SK-N-SH (cell line): ENCODE results near the gene BAIAP2L1. TPM values are rescaled to one million over a fixed set of nuclear protein-coding genes. Genes with fewer than 3 reads are reported as not detected.

Experiments
- CTCF ChIA-PET: fragments of 300-600, 350-600 bp; formaldehyde crosslinking; extraction: SDS; loops from one replicate; lab custom pipeline; 2021; lab: Yijun Ruan, JAX
- POLR2A ChIA-PET: fragments of 350-600 bp; sonication (Branson Sonifier 250); formaldehyde crosslinking; extraction: SDS; loops from one replicate; lab custom pipeline; 2020; ENCODE audit warnings: antibody characterized with exemption, inconsistent platforms; lab: Yijun Ruan, JAX
- DNase-seq: peaks from one replicate; pipeline ENCODE4 v3.0.0; 2012
- H2AFZ ChIP-seq: fragments of 200-600 bp; sonication (generic); 2 replicates; pipeline ENCODE4 v1.8.1; 2016; ENCODE audit warnings: antibody characterized with exemption, mild to moderate bottlenecking, low read depth
- H3F3A ChIP-seq: fragments of 200-600 bp; sonication (generic); replicated peaks from 2 replicates; pipeline ENCODE3; 2016; ENCODE audit warnings: antibody characterized with exemption, mild to moderate bottlenecking; ENCODE audit not compliant: insufficient read depth
- H3K27ac ChIP-seq, 2 experiments: fragments of 200-500 bp in 1 of 2; fragments of 200-600 bp in 1 of 2; sonication (Bioruptor generic) in 1 of 2; sonication (generic), shearing (Covaris generic) in 1 of 2; 2 replicates each; pipeline versions ENCODE4 v1.5.1 to v1.6.1; 2014 to 2016; ENCODE audit warnings: low read depth in 2 of 2, inconsistent platforms in 1 of 2, low read length in 1 of 2, mild to moderate bottlenecking in 1 of 2, mixed read lengths in 1 of 2
- H3K27me3 ChIP-seq: fragments of 200-600 bp; sonication (generic), shearing (Covaris generic); 2 replicates; pipeline ENCODE4 v1.6.1; 2016; ENCODE audit warnings: mixed run types; ENCODE audit not compliant: insufficient read depth
- H3K36me3 ChIP-seq, 2 experiments: fragments of 200-500 bp in 1 of 2; fragments of 200-600 bp in 1 of 2; sonication (Bioruptor generic) in 1 of 2; sonication (generic) in 1 of 2; replicated peaks in 1 of 2; 2 replicates each; pipeline versions ENCODE3 to v1.5.1; 2014 to 2016; ENCODE audit warnings: low read length in 1 of 2, mild to moderate bottlenecking in 1 of 2; ENCODE audit not compliant: insufficient read depth in 2 of 2, control insufficient read depth in 1 of 2
- H3K4me1 ChIP-seq, 2 experiments: fragments of 200-500 bp in 1 of 2; fragments of 200-600 bp in 1 of 2; sonication (Bioruptor generic) in 1 of 2; sonication (generic), shearing (Covaris generic) in 1 of 2; 2 replicates each; pipeline versions ENCODE4 v1.5.1 to v1.6.1; 2014 to 2016; ENCODE audit warnings: low read depth in 1 of 2, low read length in 1 of 2, mixed run types in 1 of 2; ENCODE audit not compliant: insufficient read depth in 2 of 2, control insufficient read depth in 1 of 2
- H3K4me2 ChIP-seq: fragments of 200-600 bp; sonication (generic), shearing (Covaris generic); 2 replicates; pipeline ENCODE4 v1.6.1; 2017; ENCODE audit warnings: mixed run types
- H3K4me3 ChIP-seq, 2 experiments: fragments of 200-500 bp in 1 of 2; fragments of 200-600 bp in 1 of 2; sonication (Bioruptor generic) in 1 of 2; sonication (generic), shearing (Covaris generic) in 1 of 2; 2 replicates each; pipeline versions ENCODE4 v1.5.1 to v1.8.1; 2014 to 2016; ENCODE audit warnings: low read depth in 2 of 2, inconsistent platforms in 1 of 2, low read length in 1 of 2, mild to moderate bottlenecking in 1 of 2, mixed read lengths in 1 of 2, moderate library complexity in 1 of 2
- H3K79me2 ChIP-seq: fragments of 200-600 bp; sonication (generic); 2 replicates; pipeline ENCODE4 v1.8.1; 2017; ENCODE audit warnings: mild to moderate bottlenecking; ENCODE audit not compliant: insufficient read depth
- H3K9ac ChIP-seq: fragments of 200-600 bp; sonication (generic); 2 replicates; pipeline ENCODE4 v1.6.1; 2017; ENCODE audit warnings: mixed run types
- H3K9me2 ChIP-seq: fragments of 200-600 bp; sonication (generic); 2 replicates; pipeline ENCODE4 v1.6.1; 2017; ENCODE audit warnings: mixed run types
- H3K9me3 ChIP-seq: fragments of 200-600 bp; sonication (generic); 2 replicates; pipeline ENCODE4 v1.6.1; 2017; ENCODE audit warnings: mixed run types, mild to moderate bottlenecking, moderate library complexity
- H4K20me1 ChIP-seq: fragments of 200-600 bp; sonication (generic); 2 replicates; pipeline ENCODE4 v1.6.1; 2017; ENCODE audit warnings: mild to moderate bottlenecking, mixed run types; ENCODE audit not compliant: insufficient read depth
- CHD2 ChIP-seq: fragments of 150-350 bp; IDR thresholded peaks from 2 replicates; pipeline ENCODE4 v1.6.1; 2018; ENCODE audit warnings: low read length; ENCODE audit not compliant: partially characterized antibody
- ELF1 ChIP-seq: IDR thresholded peaks from 2 replicates; pipeline ENCODE4 v1.4.0; 2012
- EP300 ChIP-seq, 2 experiments: IDR thresholded peaks; 2 replicates each; pipeline versions ENCODE4 v1.4.0 to v1.6.1; 2012; ENCODE audit warnings: borderline replicate concordance in 1 of 2, low read depth in 1 of 2, low read length in 1 of 2
- EZH2phosphoT487 ChIP-seq: fragments of 200-600 bp; sonication (generic); IDR thresholded peaks from 2 replicates; pipeline ENCODE4 v1.6.1; 2017; ENCODE audit warnings: low read depth, mixed run types, mild to moderate bottlenecking, antibody characterized with exemption, moderate library complexity, borderline replicate concordance
- FOSL2 ChIP-seq: IDR thresholded peaks from 2 replicates; pipeline ENCODE4 v1.4.0; 2012; ENCODE audit warnings: low read depth, mild to moderate bottlenecking, moderate library complexity, borderline replicate concordance
- JUND ChIP-seq: IDR thresholded peaks from 2 replicates; pipeline ENCODE4 v1.4.0; 2012
- MXI1 ChIP-seq: IDR thresholded peaks from 2 replicates; pipeline ENCODE4 v1.6.1; 2012; ENCODE audit warnings: mild to moderate bottlenecking, low read depth, low read length, improper control_type of control experiment
- NFIC ChIP-seq: IDR thresholded peaks from 2 replicates; pipeline ENCODE4 v1.4.0; 2012; ENCODE audit warnings: borderline replicate concordance
- NRF1 ChIP-seq: IDR thresholded peaks from 2 replicates; pipeline ENCODE4 v1.6.1; 2012; ENCODE audit warnings: low read depth, mild to moderate bottlenecking, low read length
- RCOR1 ChIP-seq: fragments of 150-350 bp; IDR thresholded peaks from 2 replicates; pipeline ENCODE4 v1.6.1; 2017; ENCODE audit warnings: antibody characterized with exemption, low read length
- SIN3A ChIP-seq: IDR thresholded peaks from 2 replicates; pipeline ENCODE4 v1.6.1; 2012; ENCODE audit warnings: low read depth, mild to moderate bottlenecking, low read length, moderate library complexity, borderline replicate concordance
- TEAD4 ChIP-seq: IDR thresholded peaks from 2 replicates; pipeline ENCODE4 v1.4.0; 2012; ENCODE audit warnings: mild to moderate bottlenecking, borderline replicate concordance; ENCODE audit not compliant: insufficient read depth
- YY1 ChIP-seq: IDR thresholded peaks from 2 replicates; pipeline ENCODE4 v1.4.0; 2012; ENCODE audit warnings: low read depth, mild to moderate bottlenecking
- WGBS: methylation state at CpG from one replicate; pipeline ENCODE4 v1.1.6; 2017; ENCODE audit warnings: low lambda C conversion rate; 5-methylcytosine and 5-hydroxymethylcytosine counted together
- polyA plus RNA-seq, 3 experiments: library from polyadenylated mRNA; depleted of rRNA; stranded (reverse); fragments of >200 nt; gene quantifications; 2 replicates each; pipeline ENCODE4 v1.2.3, GENCODE V29; 2012
- TF ChIP-seq, protein P1 (sequence below): IDR thresholded peaks from 2 replicates; pipeline ENCODE4 v1.4.0; 2012; ENCODE audit warnings: low read depth, borderline replicate concordance
- TF ChIP-seq, protein P2 (sequence below): fragments of 200-600 bp; sonication (generic); IDR thresholded peaks from 2 replicates; pipeline ENCODE4 v1.6.1; 2017; ENCODE audit warnings: antibody characterized with exemption, mild to moderate bottlenecking, moderate library complexity
- TF ChIP-seq, protein P3 (sequence below): fragments of 150-350 bp; IDR thresholded peaks from 2 replicates; pipeline ENCODE4 v1.6.1; 2017; ENCODE audit warnings: antibody characterized with exemption, low read length, low read depth, borderline replicate concordance

Gene BAIAP2L1
- polyA plus RNA-seq, 1 of the 3 experiments (the other 2 are of a cell fraction) = 8.8 TPM

DNA sequence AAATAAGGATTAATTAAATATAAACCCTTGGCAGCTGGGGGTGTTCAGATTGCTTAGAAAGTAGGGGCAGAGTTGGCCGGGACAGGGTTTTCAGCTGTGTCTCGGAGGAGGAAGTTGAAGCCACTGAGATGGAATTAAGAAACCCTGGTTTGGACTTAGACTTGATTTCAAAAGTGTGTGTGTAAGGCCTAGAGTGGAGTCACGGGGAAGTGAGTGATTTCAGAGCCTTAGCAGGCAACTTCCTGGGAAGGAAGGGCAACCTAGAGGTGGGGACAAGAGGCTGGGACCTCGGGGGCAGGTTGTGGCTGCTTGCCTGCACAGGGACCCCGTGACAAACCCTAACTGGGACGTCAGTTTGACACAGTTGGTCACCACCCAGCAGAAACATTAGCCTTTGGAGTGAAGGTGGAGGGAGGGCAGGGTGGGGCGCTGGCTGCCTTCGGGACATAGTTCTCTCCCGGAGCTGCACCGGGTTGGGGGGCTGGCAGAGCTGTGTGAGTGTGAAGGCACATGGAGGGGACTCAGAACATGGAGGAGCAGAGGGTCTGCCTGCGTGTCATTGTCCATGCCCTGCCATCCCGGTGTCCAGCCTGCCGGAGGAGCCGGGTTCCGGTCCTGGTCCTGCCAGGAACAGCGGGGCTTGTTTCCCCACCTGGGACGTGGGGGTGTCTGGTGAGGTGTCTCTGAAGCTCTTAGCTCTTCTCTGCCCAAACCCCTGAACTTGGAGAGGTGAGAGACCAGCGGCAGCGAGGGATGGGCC is 117.6 kb downstream of the BAIAP2L1 start:
- H3K36me3 ChIP-seq = peaks cover 0 to 18% of the 10 kb centered on the region in 2 experiments
- H3K27ac ChIP-seq = peak overlapping the region; percentile 66 to 75
- H3K9me2 ChIP-seq = no peaks in the 10 kb centered on the region
- peak overlapping the region; percentile 96 for H3K4me2 ChIP-seq
- H4K20me1 ChIP-seq = peaks cover 48% of the 10 kb centered on the region
- CTCF ChIA-PET = interaction anchor here (1.6 to 3.9 kb wide), 3 partner anchors 11 to 138 kb away, joined by 5 to 27 read pairs (median 5); partner anchors contain the start of gene BAIAP2L1
- H3K4me3 ChIP-seq = peak overlapping the region; percentile 80 to 92; a peak in 3 of 4 replicates
- H3F3A ChIP-seq = peaks cover 11% of the 10 kb centered on the region
- no peak for TF ChIP-seq EZH2phosphoT487
- no peak for TF ChIP-seq ELF1
- no peak for TF ChIP-seq SIN3A
- TF ChIP-seq, all 33 proteins: peak for 0
- no peaks in the 10 kb centered on the region for H3K9me3 ChIP-seq
- DNase-seq = peak; percentile 26
- H2AFZ ChIP-seq = no peak overlapping the region
- peaks cover 66% of the 10 kb centered on the region for H3K79me2 ChIP-seq
- peak overlapping the region; percentile 96 for H3K9ac ChIP-seq
- peaks cover 35 to 64% of the 10 kb centered on the region in 2 experiments; a peak in 3 of 4 replicates for H3K4me1 ChIP-seq
- POLR2A ChIA-PET = no interaction called here
- H3K27me3 ChIP-seq = no peaks in the 10 kb centered on the region
- WGBS = 89% methylated on average over 11 of the region's 19 CpGs

DNA sequence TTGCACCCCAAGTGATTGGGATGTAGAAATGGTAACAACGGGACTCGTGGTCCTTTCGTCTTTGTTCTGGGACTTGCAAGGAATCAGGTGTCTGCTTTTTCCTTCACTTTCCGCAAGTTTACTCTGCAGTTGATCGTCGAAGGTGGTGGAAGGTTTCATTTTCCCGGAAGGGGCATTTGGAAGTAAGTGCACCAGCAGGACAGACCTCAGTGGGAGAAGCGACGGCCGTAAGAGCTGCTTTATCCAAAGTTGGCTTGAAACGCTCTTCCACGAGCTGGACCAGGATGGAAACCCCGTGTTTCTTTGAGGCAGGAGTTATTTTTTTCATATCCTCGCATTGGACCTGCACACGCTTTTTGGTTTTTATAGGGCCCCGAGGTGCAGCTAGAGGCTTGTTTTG is 118.2 kb downstream of the BAIAP2L1 start:
- no peaks in the 10 kb centered on the region for H3K27me3 ChIP-seq
- peaks cover 60% of the 10 kb centered on the region for H3K79me2 ChIP-seq
- peaks cover 35 to 64% of the 10 kb centered on the region in 2 experiments; a peak in 3 of 4 replicates for H3K4me1 ChIP-seq
- DNase-seq = peak; percentile 6
- peaks cover 42% of the 10 kb centered on the region for H4K20me1 ChIP-seq
- H3F3A ChIP-seq = peaks cover 11% of the 10 kb centered on the region
- peaks cover 0 to 14% of the 10 kb centered on the region in 2 experiments for H3K36me3 ChIP-seq
- H3K4me2 ChIP-seq = peak overlapping the region; percentile 96
- peak overlapping the region; percentile 80 to 92 for H3K4me3 ChIP-seq
- no peaks in the 10 kb centered on the region for H3K9me2 ChIP-seq
- WGBS = 68% methylated on average over 16 of the region's 16 CpGs
- ChIA-PET CTCF (interaction anchor here (0.8 to 3.9 kb wide), 4 partner anchors 11 to 554 kb away, joined by 3 to 27 read pairs (median 5); partner anchors contain the start of gene BAIAP2L1), POLR2A (no interaction called here)
- no peaks in the 10 kb centered on the region for H3K9me3 ChIP-seq
- no peak overlapping the region for H2AFZ ChIP-seq
- H3K9ac ChIP-seq = peak overlapping the region; percentile 96
- H3K27ac ChIP-seq = peak overlapping the region in 1 of 2 experiments; percentile 66; a peak in 3 of 4 replicates
- TF ChIP-seq FOSL2 (no peak), MXI1 (no peak), CHD2 (no peak), NFIC (no peak), EP300 (IDR thresholded peaks at IDR 0.05; ENCODE audit: borderline replicate concordance in 1 of 2, low read depth in 1 of 2, low read length in 1 of 2) (no peak), TEAD4 (no peak), RCOR1 (no peak), YY1 (no peak), NRF1 (no peak), JUND (no peak)
- TF ChIP-seq, protein P1, sequence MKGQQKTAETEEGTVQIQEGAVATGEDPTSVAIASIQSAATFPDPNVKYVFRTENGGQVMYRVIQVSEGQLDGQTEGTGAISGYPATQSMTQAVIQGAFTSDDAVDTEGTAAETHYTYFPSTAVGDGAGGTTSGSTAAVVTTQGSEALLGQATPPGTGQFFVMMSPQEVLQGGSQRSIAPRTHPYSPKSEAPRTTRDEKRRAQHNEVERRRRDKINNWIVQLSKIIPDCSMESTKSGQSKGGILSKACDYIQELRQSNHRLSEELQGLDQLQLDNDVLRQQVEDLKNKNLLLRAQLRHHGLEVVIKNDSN = no peak
- TF ChIP-seq, protein P2, sequence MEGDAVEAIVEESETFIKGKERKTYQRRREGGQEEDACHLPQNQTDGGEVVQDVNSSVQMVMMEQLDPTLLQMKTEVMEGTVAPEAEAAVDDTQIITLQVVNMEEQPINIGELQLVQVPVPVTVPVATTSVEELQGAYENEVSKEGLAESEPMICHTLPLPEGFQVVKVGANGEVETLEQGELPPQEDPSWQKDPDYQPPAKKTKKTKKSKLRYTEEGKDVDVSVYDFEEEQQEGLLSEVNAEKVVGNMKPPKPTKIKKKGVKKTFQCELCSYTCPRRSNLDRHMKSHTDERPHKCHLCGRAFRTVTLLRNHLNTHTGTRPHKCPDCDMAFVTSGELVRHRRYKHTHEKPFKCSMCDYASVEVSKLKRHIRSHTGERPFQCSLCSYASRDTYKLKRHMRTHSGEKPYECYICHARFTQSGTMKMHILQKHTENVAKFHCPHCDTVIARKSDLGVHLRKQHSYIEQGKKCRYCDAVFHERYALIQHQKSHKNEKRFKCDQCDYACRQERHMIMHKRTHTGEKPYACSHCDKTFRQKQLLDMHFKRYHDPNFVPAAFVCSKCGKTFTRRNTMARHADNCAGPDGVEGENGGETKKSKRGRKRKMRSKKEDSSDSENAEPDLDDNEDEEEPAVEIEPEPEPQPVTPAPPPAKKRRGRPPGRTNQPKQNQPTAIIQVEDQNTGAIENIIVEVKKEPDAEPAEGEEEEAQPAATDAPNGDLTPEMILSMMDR = no peak
- TF ChIP-seq, protein P3, sequence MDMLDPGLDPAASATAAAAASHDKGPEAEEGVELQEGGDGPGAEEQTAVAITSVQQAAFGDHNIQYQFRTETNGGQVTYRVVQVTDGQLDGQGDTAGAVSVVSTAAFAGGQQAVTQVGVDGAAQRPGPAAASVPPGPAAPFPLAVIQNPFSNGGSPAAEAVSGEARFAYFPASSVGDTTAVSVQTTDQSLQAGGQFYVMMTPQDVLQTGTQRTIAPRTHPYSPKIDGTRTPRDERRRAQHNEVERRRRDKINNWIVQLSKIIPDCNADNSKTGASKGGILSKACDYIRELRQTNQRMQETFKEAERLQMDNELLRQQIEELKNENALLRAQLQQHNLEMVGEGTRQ = no peak
